HepG2 (cell line): ENCODE data around the gene B9D2. TPM values are rescaled to one million over a fixed set of nuclear protein-coding genes. Genes with fewer than 3 reads are reported as not detected.

Experiments used
- ARID2 ChIP-seq: sonication (generic); formaldehyde crosslinking; IDR thresholded peaks from 2 replicates; pipeline ENCODE4 v1.8.1; 2022; ENCODE audit warnings: mild to moderate bottlenecking, missing genetic modification reagents, borderline replicate concordance
- ELF4 ChIP-seq: sonication (generic); formaldehyde crosslinking; IDR thresholded peaks from 2 replicates; pipeline ENCODE4 v1.5.0; 2020; ENCODE audit warnings: missing genetic modification reagents, mild to moderate bottlenecking, moderate library complexity, borderline replicate concordance
- IKZF1 ChIP-seq: fragments of 450-650 bp; IDR thresholded peaks from 2 replicates; pipeline ENCODE4 v1.7.1; 2016
- JARID2 ChIP-seq: sonication (generic); formaldehyde crosslinking; IDR thresholded peaks from 2 replicates; pipeline ENCODE4 v1.8.1; 2023; ENCODE audit warnings: missing genetic modification reagents, inconsistent platforms; ENCODE audit not compliant: insufficient replicate concordance
- JUN ChIP-seq: sonication (generic); formaldehyde crosslinking; IDR thresholded peaks from 2 replicates; pipeline ENCODE4 v1.4.0; 2020; ENCODE audit warnings: mild to moderate bottlenecking, missing genetic modification reagents
- KDM6A ChIP-seq: IDR thresholded peaks from 2 replicates; pipeline ENCODE4 v1.6.1; 2016; ENCODE audit warnings: low read depth
- LCORL ChIP-seq, 2 experiments: fragments of 450-650 bp in 1 of 2; sonication (generic) in 1 of 2; formaldehyde crosslinking in 1 of 2; IDR thresholded peaks; 2 replicates each; pipeline versions ENCODE4 v1.5.0 to v1.6.1; 2017 to 2020; ENCODE audit warnings: antibody characterized with exemption in 1 of 2, missing genetic modification reagents in 1 of 2
- MXD1 ChIP-seq: sonication (generic); formaldehyde crosslinking; IDR thresholded peaks from 2 replicates; pipeline ENCODE4 v1.4.0; 2020; ENCODE audit warnings: mild to moderate bottlenecking, missing genetic modification reagents
- PLRG1 ChIP-seq: fragments of 450-650 bp; conservative IDR thresholded peaks from 2 replicates; pipeline ENCODE4 v1.6.1; 2016
- RBM22 ChIP-seq: fragments of 200-400 bp; formaldehyde crosslinking; optimal IDR thresholded peaks from 2 replicates; pipeline ENCODE3; 2017; ENCODE audit warnings: mild to moderate bottlenecking, low read length, moderate library complexity
- REXO4 ChIP-seq: sonication (generic); formaldehyde crosslinking; IDR thresholded peaks from 2 replicates; pipeline ENCODE4 v1.8.0; 2022; ENCODE audit warnings: missing genetic modification reagents, mild to moderate bottlenecking, borderline replicate concordance
- SALL2 ChIP-seq: sonication (generic); formaldehyde crosslinking; IDR thresholded peaks from 2 replicates; pipeline ENCODE4 v1.8.1; 2023; ENCODE audit warnings: mild to moderate bottlenecking, missing genetic modification reagents, inconsistent platforms
- SKIL ChIP-seq: sonication (generic); formaldehyde crosslinking; IDR thresholded peaks from 2 replicates; pipeline ENCODE4 v1.8.0; 2022; ENCODE audit warnings: missing genetic modification reagents, mild to moderate bottlenecking, moderate library complexity, borderline replicate concordance
- SMAD3 ChIP-seq: sonication (generic); formaldehyde crosslinking; IDR thresholded peaks from 2 replicates; pipeline ENCODE4 v1.4.0; 2020; ENCODE audit warnings: missing genetic modification reagents
- SRSF9 ChIP-seq: fragments of 200-400 bp; formaldehyde crosslinking; IDR thresholded peaks from 2 replicates; pipeline ENCODE4 v1.6.1; 2018; ENCODE audit warnings: borderline replicate concordance, mild to moderate bottlenecking, low read depth, low read length; ENCODE audit not compliant: insufficient read depth, poor library complexity, severe bottlenecking
- TFDP1 ChIP-seq: IDR thresholded peaks from 2 replicates; pipeline ENCODE4 v1.6.1; 2016; ENCODE audit warnings: missing compliant biosample characterization, missing genetic modification reagents, borderline replicate concordance
- YEATS4 ChIP-seq: sonication (generic); formaldehyde crosslinking; IDR thresholded peaks from 2 replicates; pipeline ENCODE4 v1.4.0; 2020; ENCODE audit warnings: missing genetic modification reagents, borderline replicate concordance
- ZBTB20 ChIP-seq: sonication (generic); formaldehyde crosslinking; IDR thresholded peaks from 2 replicates; pipeline ENCODE4 v1.8.1; 2023; ENCODE audit warnings: missing genetic modification reagents, low read depth, mild to moderate bottlenecking, borderline replicate concordance
- ZNF263 ChIP-seq: sonication (generic); formaldehyde crosslinking; IDR thresholded peaks from 2 replicates; pipeline ENCODE4 v1.4.0; 2020; ENCODE audit warnings: missing genetic modification reagents
- ZNF33B ChIP-seq: sonication (generic); formaldehyde crosslinking; IDR thresholded peaks from 2 replicates; pipeline ENCODE4 v1.5.1; 2020; ENCODE audit warnings: mild to moderate bottlenecking, missing genetic modification reagents
- ZNF44 ChIP-seq: sonication (generic); formaldehyde crosslinking; IDR thresholded peaks from 2 replicates; pipeline ENCODE4 v1.5.1; 2020; ENCODE audit warnings: mild to moderate bottlenecking, missing genetic modification reagents
- ZNF556 ChIP-seq: sonication (generic); formaldehyde crosslinking; IDR thresholded peaks from 2 replicates; pipeline ENCODE4 v1.4.0; 2020; ENCODE audit warnings: mild to moderate bottlenecking, missing genetic modification reagents, borderline replicate concordance
- ZNF629 ChIP-seq: sonication (generic); formaldehyde crosslinking; conservative IDR thresholded peaks from 2 replicates; pipeline ENCODE4 v1.5.0; 2020; ENCODE audit warnings: missing genetic modification reagents
- ZNF691 ChIP-seq: sonication (generic); formaldehyde crosslinking; IDR thresholded peaks from 2 replicates; pipeline ENCODE4 v1.4.0; 2020; ENCODE audit warnings: missing genetic modification reagents, low read depth, mild to moderate bottlenecking, borderline replicate concordance
- ZNF776 ChIP-seq: sonication (generic); formaldehyde crosslinking; IDR thresholded peaks from 2 replicates; pipeline ENCODE4 v1.4.0; 2020; ENCODE audit warnings: mild to moderate bottlenecking, missing genetic modification reagents
- ZNF883 ChIP-seq: sonication (generic); formaldehyde crosslinking; IDR thresholded peaks from 2 replicates; pipeline ENCODE4 v1.5.1; 2020; ENCODE audit warnings: mild to moderate bottlenecking, missing genetic modification reagents; ENCODE audit errors: not compliant biosample characterization
- ZSCAN29 ChIP-seq: sonication (generic); formaldehyde crosslinking; conservative IDR thresholded peaks from 2 replicates; pipeline ENCODE4 v1.4.0; 2020; ENCODE audit warnings: mild to moderate bottlenecking, missing genetic modification reagents
- polyA plus RNA-seq, 8 experiments: library from polyadenylated mRNA; depleted of rRNA in 3 of 8; stranded (reverse) in 7 of 8; unstranded in 1 of 8; fragments of >200 nt; fragmentation: Illumina TruSeq in 4 of 8; extraction: Trizol in 4 of 8; gene quantifications; 2 replicates each; pipeline versions ENCODE4 v1.2.1 to v1.2.3, GENCODE V29; 2011 to 2016; ENCODE audit warnings: low read depth in 4 of 8, missing spikeins in 1 of 8, mixed read lengths in 1 of 8; ENCODE audit not compliant: insufficient read depth in 1 of 8
- total RNA-seq, 5 experiments: library from RNA; depleted of rRNA; stranded (reverse); fragments of >200 nt; fragmentation: Illumina TruSeq; extraction: Trizol; gene quantifications; 2 replicates each; pipeline ENCODE4 v1.2.3, GENCODE V29; 2016; ENCODE audit warnings: low read depth in 1 of 5

Gene B9D2
- total and polyA plus RNA-seq, 2 of the 13 experiments (the other 11 are each of a cell fraction or from before 2014, with no cell fraction given): 3.1 to 4.4 TPM

GRCh38 chr19:41324921-41325639 is 38.9 kb downstream of the B9D2 start (continued):
- peak; percentile 60; the same call in 1 of the 2 replicates for TF ChIP-seq SKIL
- TF ChIP-seq ZNF44 (CRISPR knock-in tag): no peak
- TF ChIP-seq ZNF883 (CRISPR knock-in tag): no peak
- 0 out of 2 replicates have a peak, but pooled peaks have one; percentile 45 for TF ChIP-seq YEATS4 (CRISPR knock-in tag)
- TF ChIP-seq TFDP1: no peak
- TF ChIP-seq ZBTB20: no peak
- no peak for TF ChIP-seq JARID2 (CRISPR knock-in tag)
- no peak for TF ChIP-seq ZNF691 (CRISPR knock-in tag)
- 0 out of 2 replicates have a peak, but pooled peaks have one; percentile 38 for TF ChIP-seq SALL2 (CRISPR knock-in tag)
- TF ChIP-seq MXD1 (CRISPR knock-in tag): no peak
- no peak for TF ChIP-seq ZSCAN29 (CRISPR knock-in tag)
- no peak for TF ChIP-seq ZNF556
- no peak for TF ChIP-seq KDM6A (CRISPR knock-in tag)
- no peak for TF ChIP-seq ARID2
- TF ChIP-seq RBM22: no peak
- no peak for TF ChIP-seq ZNF629 (CRISPR knock-in tag)
- TF ChIP-seq ZNF263: peak; percentile 38; the same call in 1 of the 2 replicates
- no peak for TF ChIP-seq ZNF776
- no peak for TF ChIP-seq SRSF9
- no peak for TF ChIP-seq IKZF1
- no peak for TF ChIP-seq LCORL (IDR thresholded peaks at IDR 0.05)
- TF ChIP-seq LCORL (CRISPR knock-in tag; IDR thresholded peaks at IDR 0.05): peak; percentile 79
- TF ChIP-seq ZNF33B (CRISPR knock-in tag): no peak
- 0 out of 2 replicates have a peak, but pooled peaks have one; percentile 26 for TF ChIP-seq SMAD3
- no peak for TF ChIP-seq REXO4
- TF ChIP-seq JUN (CRISPR knock-in tag): no peak
- no peak for TF ChIP-seq PLRG1
- TF ChIP-seq ELF4 (CRISPR knock-in tag): no peak
